Measurements from ENCODE around the gene SIM2. TPM values are rescaled to one million over a fixed set of nuclear protein-coding genes. Genes with fewer than 3 reads are reported as not detected.

SIM2 gene
- total RNA-seq, 1 donor from 2014 or later: 0.21 TPM

- Mint-ChIP-seq H3K4me1 (ENCODE audit: low read depth) (peaks cover 3% of the 10 kb centered on the region), H3K27me3 (ENCODE audit: low read depth) (peaks cover 51% of the 10 kb centered on the region), H3K9me3 (no peaks in the 10 kb centered on the region), H3K36me3 (ENCODE audit: low read depth) (no peaks in the 10 kb centered on the region), H3K4me3 (ENCODE audit: low read depth) (no peak overlapping the region), H3K27ac (no peak overlapping the region)
- intact Hi-C loops (cut with micrococcal nuclease): no loop called here
- no peak for DNase-seq (ENCODE audit: low spot score)
Observed at GRCh38 chr21:36744560-36745231, 45.8 kb downstream of the SIM2 start.

GRCh38 chr21:36745459-36745858 is 46.5 kb downstream of the SIM2 start:
- intact Hi-C loops (cut with micrococcal nuclease): no loop called here
- DNase-seq (ENCODE audit: low spot score): no peak
- no peaks in the 10 kb centered on the region for H3K36me3 Mint-ChIP-seq (ENCODE audit: low read depth)
- H3K9me3 Mint-ChIP-seq: no peaks in the 10 kb centered on the region
- H3K4me1 Mint-ChIP-seq (ENCODE audit: low read depth): peaks cover 3% of the 10 kb centered on the region
- peaks cover 52% of the 10 kb centered on the region for H3K27me3 Mint-ChIP-seq (ENCODE audit: low read depth)
- no peak overlapping the region for H3K4me3 Mint-ChIP-seq (ENCODE audit: low read depth)
- no peak overlapping the region for H3K27ac Mint-ChIP-seq

DNA sequence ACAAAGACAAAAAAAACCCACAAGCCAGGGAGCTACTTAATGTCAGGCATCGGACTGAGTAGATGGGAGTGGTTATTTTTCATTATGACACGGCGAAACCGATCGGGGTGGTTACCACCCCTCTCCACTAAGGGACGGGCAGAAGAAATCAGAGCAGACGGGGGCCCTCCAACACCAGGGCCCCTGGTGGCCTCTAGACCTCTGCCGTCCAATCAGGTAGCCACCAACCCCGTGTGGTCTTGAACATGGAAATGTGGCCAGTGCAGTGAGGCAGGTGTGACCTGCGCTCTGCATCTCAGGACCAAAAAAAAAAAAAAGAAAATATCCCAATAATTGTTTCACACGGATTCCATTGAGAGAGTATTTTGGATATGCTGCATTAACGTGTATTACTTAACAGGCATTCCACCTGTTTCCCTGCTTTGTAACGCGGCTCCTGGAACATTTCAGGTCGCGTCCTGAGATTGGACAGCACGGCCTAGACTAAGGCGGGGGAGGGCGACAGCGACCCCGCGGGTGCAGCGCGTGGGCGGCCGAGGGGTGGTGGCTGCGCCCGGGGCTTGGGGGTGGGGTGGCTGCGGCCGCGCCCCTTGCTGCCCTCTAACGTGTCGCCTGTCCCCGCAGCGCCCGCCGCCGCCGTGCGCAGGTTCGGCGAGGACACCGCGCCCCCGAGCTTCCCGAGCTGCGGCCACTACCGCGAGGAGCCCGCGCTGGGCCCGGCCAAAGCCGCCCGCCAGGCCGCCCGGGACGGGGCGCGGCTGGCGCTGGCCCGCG is 48.3 kb downstream of the SIM2 start:
- no peak for DNase-seq (ENCODE audit: low spot score)
- peaks cover 54% of the 10 kb centered on the region for H3K27me3 Mint-ChIP-seq (ENCODE audit: low read depth)
- no peaks in the 10 kb centered on the region for H3K36me3 Mint-ChIP-seq (ENCODE audit: low read depth)
- no peaks in the 10 kb centered on the region for H3K9me3 Mint-ChIP-seq
- H3K27ac Mint-ChIP-seq: no peak overlapping the region
- peak overlapping the region; percentile 56 for H3K4me3 Mint-ChIP-seq (ENCODE audit: low read depth)
- intact Hi-C loops (cut with micrococcal nuclease): no loop called here
- peaks cover 3% of the 10 kb centered on the region for H3K4me1 Mint-ChIP-seq (ENCODE audit: low read depth)

- Mint-ChIP-seq H3K4me3 (ENCODE audit: low read depth) (no peak overlapping the region), H3K9me3 (no peaks in the 10 kb centered on the region), H3K27ac (no peak overlapping the region), H3K27me3 (ENCODE audit: low read depth) (peaks cover 54% of the 10 kb centered on the region), H3K36me3 (ENCODE audit: low read depth) (no peaks in the 10 kb centered on the region), H3K4me1 (ENCODE audit: low read depth) (peaks cover 3% of the 10 kb centered on the region)
- peak; percentile 14 for DNase-seq (ENCODE audit: low spot score)
- intact Hi-C loops (cut with micrococcal nuclease): no loop called here
Observed at GRCh38 chr21:36747815-36748383, 49.0 kb downstream of the SIM2 start.

- DNase-seq (ENCODE audit: low spot score): no peak
- Mint-ChIP-seq H3K9me3 (no peaks in the 10 kb centered on the region), H3K36me3 (ENCODE audit: low read depth) (no peaks in the 10 kb centered on the region), H3K4me1 (ENCODE audit: low read depth) (peaks cover 3% of the 10 kb centered on the region), H3K4me3 (ENCODE audit: low read depth) (no peak overlapping the region), H3K27me3 (ENCODE audit: low read depth) (peaks cover 45% of the 10 kb centered on the region), H3K27ac (no peak overlapping the region)
- intact Hi-C loops (cut with micrococcal nuclease): loop anchor here (5.0 kb wide), 1 partner anchor 177 kb away; no protein-coding TSS in a partner anchor
Observed at GRCh38 chr21:36749935-36750575, 51.1 kb downstream of the SIM2 start.

DNA sequence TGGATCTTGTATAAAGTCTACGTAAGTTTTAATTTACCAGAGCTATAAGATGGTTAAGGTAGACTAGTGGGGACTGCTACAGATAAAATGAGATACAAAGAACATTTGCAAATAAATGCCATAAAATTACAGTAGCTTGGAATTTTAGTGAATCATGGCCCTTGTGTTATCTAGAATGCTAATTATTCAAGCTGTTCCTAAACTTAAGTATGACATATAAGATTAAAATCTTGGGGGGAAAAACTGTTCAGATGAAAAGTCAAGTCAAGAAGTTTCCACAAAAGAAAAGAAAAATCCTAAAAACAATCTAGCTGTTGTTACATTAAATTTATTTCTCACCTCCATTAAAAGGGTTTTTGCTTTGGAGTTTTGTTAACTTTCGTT is 51.7 kb downstream of the SIM2 start:
- Mint-ChIP-seq H3K4me1 (ENCODE audit: low read depth) (peaks cover 3% of the 10 kb centered on the region), H3K36me3 (ENCODE audit: low read depth) (no peaks in the 10 kb centered on the region), H3K4me3 (ENCODE audit: low read depth) (no peak overlapping the region), H3K9me3 (no peaks in the 10 kb centered on the region), H3K27me3 (ENCODE audit: low read depth) (peaks cover 39% of the 10 kb centered on the region), H3K27ac (no peak overlapping the region)
- intact Hi-C loops (cut with micrococcal nuclease): loop anchor here (5.0 kb wide), 1 partner anchor 177 kb away; no protein-coding TSS in a partner anchor
- no peak for DNase-seq (ENCODE audit: low spot score)

GRCh38 chr21:36751383-36751782 is 52.5 kb downstream of the SIM2 start:
- no peak overlapping the region for H3K4me3 Mint-ChIP-seq (ENCODE audit: low read depth)
- H3K27me3 Mint-ChIP-seq (ENCODE audit: low read depth): peaks cover 34% of the 10 kb centered on the region
- H3K36me3 Mint-ChIP-seq (ENCODE audit: low read depth): no peaks in the 10 kb centered on the region

DNA sequence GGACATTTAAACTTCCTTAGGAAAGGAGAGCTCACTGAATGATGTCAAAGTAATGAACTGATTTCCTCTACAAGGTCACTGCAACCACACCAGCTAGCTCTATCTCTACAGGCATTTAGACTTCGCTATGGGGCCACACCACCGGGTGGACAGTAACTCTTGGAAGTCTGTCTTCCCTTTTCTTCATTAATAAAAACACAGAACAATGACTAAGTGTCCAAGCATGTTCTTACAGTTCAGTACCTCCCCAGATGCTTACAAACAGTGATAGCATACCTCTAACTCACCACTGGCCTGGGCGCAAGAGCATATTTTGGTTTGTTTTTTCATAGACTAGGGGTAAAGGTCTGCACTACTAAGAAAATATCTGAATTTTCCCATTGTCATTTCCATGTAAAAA is 54.6 kb downstream of the SIM2 start:
- Mint-ChIP-seq H3K27me3 (ENCODE audit: low read depth) (peaks cover 21% of the 10 kb centered on the region), H3K27ac (no peak overlapping the region), H3K9me3 (no peaks in the 10 kb centered on the region), H3K4me1 (ENCODE audit: low read depth) (no peaks in the 10 kb centered on the region), H3K36me3 (ENCODE audit: low read depth) (no peaks in the 10 kb centered on the region), H3K4me3 (ENCODE audit: low read depth) (no peak overlapping the region)
- DNase-seq (ENCODE audit: low spot score): no peak
- intact Hi-C loops (cut with micrococcal nuclease): loop anchor here (5.0 kb wide), 1 partner anchor 174 kb away; no protein-coding TSS in a partner anchor

More at GRCh38 chr21:36751383-36751782, 52.5 kb downstream of the SIM2 start:
- intact Hi-C loops (cut with micrococcal nuclease): loop anchor here (5.0 kb wide), 1 partner anchor 176 kb away; no protein-coding TSS in a partner anchor
- peaks cover 3% of the 10 kb centered on the region for H3K4me1 Mint-ChIP-seq (ENCODE audit: low read depth)
- no peak overlapping the region for H3K27ac Mint-ChIP-seq
- DNase-seq (ENCODE audit: low spot score): no peak
- H3K9me3 Mint-ChIP-seq: no peaks in the 10 kb centered on the region

DNA sequence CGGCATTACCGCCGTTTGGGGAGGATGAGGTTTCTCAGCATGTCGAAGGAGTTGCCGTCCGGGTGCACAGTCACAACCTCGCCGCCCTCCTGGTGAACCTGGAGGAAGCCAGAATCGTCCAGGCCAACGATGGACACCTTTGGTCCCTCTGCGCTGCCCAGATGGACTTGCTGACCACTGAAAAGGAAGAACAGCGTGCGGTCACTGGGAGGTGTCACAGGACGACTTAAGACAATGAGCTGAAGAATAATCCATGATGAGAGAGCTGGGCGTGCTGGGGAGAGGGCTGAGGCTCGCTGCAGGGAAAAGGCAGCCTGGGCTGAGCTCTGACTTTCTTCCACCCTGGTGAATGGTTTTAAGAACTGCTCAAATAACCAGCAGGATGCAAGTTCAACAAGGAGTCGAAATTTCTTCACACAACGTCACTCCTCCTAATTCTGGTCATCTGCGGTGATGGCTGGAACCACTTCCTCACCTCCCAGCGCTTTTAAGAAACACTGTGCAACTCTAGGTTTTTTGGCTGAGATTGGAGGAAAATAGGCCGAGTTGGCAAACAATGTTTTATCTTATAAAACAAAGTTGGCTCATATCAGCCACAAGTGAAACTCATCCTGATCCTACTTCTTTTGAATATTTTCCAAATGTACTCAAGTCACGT is 55.5 kb downstream of the SIM2 start:
- peaks cover 13% of the 10 kb centered on the region for H3K27me3 Mint-ChIP-seq (ENCODE audit: low read depth)
- no peaks in the 10 kb centered on the region for H3K36me3 Mint-ChIP-seq (ENCODE audit: low read depth)
- H3K27ac Mint-ChIP-seq: no peak overlapping the region
- H3K9me3 Mint-ChIP-seq: no peaks in the 10 kb centered on the region
- intact Hi-C loops (cut with micrococcal nuclease): loop anchor here (5.0 kb wide), 1 partner anchor 173 kb away; no protein-coding TSS in a partner anchor
- no peak overlapping the region for H3K4me3 Mint-ChIP-seq (ENCODE audit: low read depth)
- no peaks in the 10 kb centered on the region for H3K4me1 Mint-ChIP-seq (ENCODE audit: low read depth)
- DNase-seq (ENCODE audit: low spot score): no peak

GRCh38 chr21:36756527-36756926 is 57.6 kb downstream of the SIM2 start:
- no peak overlapping the region for H3K4me3 Mint-ChIP-seq (ENCODE audit: low read depth)
- no peaks in the 10 kb centered on the region for H3K4me1 Mint-ChIP-seq (ENCODE audit: low read depth)
- no peak overlapping the region for H3K27ac Mint-ChIP-seq
- no peaks in the 10 kb centered on the region for H3K36me3 Mint-ChIP-seq (ENCODE audit: low read depth)
- H3K27me3 Mint-ChIP-seq (ENCODE audit: low read depth): no peaks in the 10 kb centered on the region
- intact Hi-C loops (cut with micrococcal nuclease): no loop called here
- H3K9me3 Mint-ChIP-seq: no peaks in the 10 kb centered on the region
- DNase-seq (ENCODE audit: low spot score): no peak

DNA sequence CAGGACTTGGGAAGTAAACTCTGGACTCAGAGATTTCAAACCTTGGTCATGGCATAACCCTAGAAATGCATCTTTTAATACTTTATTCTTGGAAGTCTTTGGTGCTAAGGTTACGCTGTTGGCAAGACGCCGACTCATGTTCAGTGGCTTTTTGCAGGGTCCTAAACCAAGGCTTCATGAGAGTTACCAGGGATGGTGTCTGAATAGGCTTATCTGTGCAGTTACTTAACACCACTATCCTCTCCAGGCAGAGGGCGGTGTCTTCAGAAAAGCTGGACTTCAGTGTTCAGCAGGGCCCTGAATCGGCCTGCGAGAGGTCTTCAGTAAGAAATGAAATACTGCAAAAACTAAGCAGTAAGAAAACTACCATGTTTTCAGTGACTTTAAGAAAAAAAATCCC is 58.3 kb downstream of the SIM2 start:
- no peak for DNase-seq (ENCODE audit: low spot score)
- no peaks in the 10 kb centered on the region for H3K36me3 Mint-ChIP-seq (ENCODE audit: low read depth)
- H3K9me3 Mint-ChIP-seq: no peaks in the 10 kb centered on the region
- intact Hi-C loops (cut with micrococcal nuclease): no loop called here
- H3K4me3 Mint-ChIP-seq (ENCODE audit: low read depth): no peak overlapping the region
- no peaks in the 10 kb centered on the region for H3K27me3 Mint-ChIP-seq (ENCODE audit: low read depth)
- H3K4me1 Mint-ChIP-seq (ENCODE audit: low read depth): no peaks in the 10 kb centered on the region
- no peak overlapping the region for H3K27ac Mint-ChIP-seq

- Mint-ChIP-seq H3K9me3 (no peaks in the 10 kb centered on the region), H3K27me3 (ENCODE audit: low read depth) (no peaks in the 10 kb centered on the region), H3K4me3 (ENCODE audit: low read depth) (no peak overlapping the region), H3K4me1 (ENCODE audit: low read depth) (no peaks in the 10 kb centered on the region), H3K27ac (no peak overlapping the region), H3K36me3 (ENCODE audit: low read depth) (no peaks in the 10 kb centered on the region)
- DNase-seq (ENCODE audit: low spot score): no peak
- intact Hi-C loops (cut with micrococcal nuclease): no loop called here
Observed at GRCh38 chr21:36759348-36760083, 60.6 kb downstream of the SIM2 start.

Data from activated T-helper 2 cell treated with anti-CD3 and anti-CD28 coated beads, Interferon-gamma antibody, Interleukin-2, Interleukin-4, amounts not matched to agents 10 μg/mL and 5 μg/mL and 100 μg/mL, durations not matched to agents 14 hours and 24 hours and 36 hours (primary cell).